Astrocyte (in vitro differentiated cells and primary cell): ENCODE results near the gene WNT7B. TPM values are rescaled to one million over a fixed set of nuclear protein-coding genes. Genes with fewer than 3 reads are reported as not detected.
A peak's percentile ranks its signal among the peaks of the same experiment; 100 is the strongest.

Experiments
- DNase-seq: peaks from one replicate; pipeline ENCODE4 v3.0.0-alpha.2; 2010; ENCODE audit warnings: low read depth
- FAIRE-seq: peaks from 2 replicates; lab custom pipeline; 2011; peaks lifted over from hg19 to GRCh38; lab: Jason Lieb, UNC
- H2AFZ ChIP-seq: 2 replicates; pipeline ENCODE4 v1.6.0; 2012; ENCODE audit warnings: low read depth, low read length, inconsistent platforms
- H3K27ac ChIP-seq: 2 replicates; pipeline ENCODE4 v1.5.1; 2011; ENCODE audit warnings: low read depth, low read length, inconsistent platforms
- H3K27me3 ChIP-seq: 2 replicates; pipeline ENCODE4 v1.6.0; 2011; ENCODE audit warnings: low read length, inconsistent platforms; ENCODE audit not compliant: insufficient read depth
- H3K36me3 ChIP-seq: 2 replicates; pipeline ENCODE4 v1.5.1; 2011; ENCODE audit warnings: low read length, inconsistent platforms; ENCODE audit not compliant: insufficient read depth
- H3K4me1 ChIP-seq: 2 replicates; pipeline ENCODE4 v1.5.1; 2011; ENCODE audit warnings: low read length, inconsistent platforms; ENCODE audit not compliant: insufficient read depth
- H3K4me2 ChIP-seq: 2 replicates; pipeline ENCODE4 v1.6.0; 2012; ENCODE audit warnings: low read length, inconsistent platforms
- H3K4me3 ChIP-seq: 2 replicates; pipeline ENCODE4 v1.5.1; 2011; ENCODE audit warnings: low read depth, mild to moderate bottlenecking, low read length, inconsistent platforms; ENCODE audit not compliant: insufficient read depth
- H3K79me2 ChIP-seq: 2 replicates; pipeline ENCODE4 v1.6.0; 2012; ENCODE audit warnings: mild to moderate bottlenecking, low read length, inconsistent platforms; ENCODE audit not compliant: insufficient read depth
- H3K9ac ChIP-seq: 2 replicates; pipeline ENCODE4 v1.6.0; 2012; ENCODE audit warnings: mild to moderate bottlenecking, low read length, inconsistent platforms
- H3K9me3 ChIP-seq: 2 replicates; pipeline ENCODE4 v1.5.1; 2012; ENCODE audit warnings: low read depth, mild to moderate bottlenecking, low read length, inconsistent platforms; ENCODE audit not compliant: insufficient read depth
- H4K20me1 ChIP-seq: 2 replicates; pipeline ENCODE4 v1.6.0; 2012; ENCODE audit warnings: low read length, inconsistent platforms; ENCODE audit not compliant: insufficient read depth
- H3K27ac Mint-ChIP-seq: one replicate; pipeline ENCODE4 v1.8.0; 2021; ENCODE audit warnings: mild to moderate bottlenecking, mixed read lengths; ENCODE audit not compliant: unreplicated experiment
- H3K27me3 Mint-ChIP-seq: one replicate; pipeline ENCODE4 v1.8.0; 2021; ENCODE audit warnings: low read depth, mixed read lengths; ENCODE audit not compliant: unreplicated experiment
- H3K36me3 Mint-ChIP-seq: one replicate; pipeline ENCODE4 v1.8.0; 2021; ENCODE audit warnings: low read depth, mixed read lengths; ENCODE audit not compliant: unreplicated experiment
- H3K4me1 Mint-ChIP-seq: one replicate; pipeline ENCODE4 v1.8.0; 2021; ENCODE audit warnings: low read depth, mixed read lengths; ENCODE audit not compliant: unreplicated experiment
- H3K4me3 Mint-ChIP-seq: one replicate; pipeline ENCODE4 v1.8.0; 2021; ENCODE audit warnings: mild to moderate bottlenecking, moderate library complexity, mixed read lengths; ENCODE audit not compliant: unreplicated experiment
- H3K9me3 Mint-ChIP-seq: one replicate; pipeline ENCODE4 v1.8.0; 2021; ENCODE audit warnings: mild to moderate bottlenecking, mixed read lengths; ENCODE audit not compliant: unreplicated experiment
- CTCF ChIP-seq: IDR thresholded peaks from 2 replicates; pipeline ENCODE4 v1.5.1; 2011; ENCODE audit warnings: low read depth, mild to moderate bottlenecking, inconsistent platforms, low read length, moderate library complexity; ENCODE audit not compliant: insufficient read depth
- EZH2 ChIP-seq: IDR thresholded peaks from 2 replicates; pipeline ENCODE4 v1.6.1; 2012; ENCODE audit warnings: mild to moderate bottlenecking, low read length, inconsistent platforms; ENCODE audit not compliant: insufficient read depth
- total RNA-seq: library from RNA; stranded (reverse); gene quantifications from 2 replicates; pipeline ENCODE4 v1.2.1, GENCODE V29; 2021

Gene WNT7B
- total RNA-seq, 1 donor from 2014 or later = 1.7 TPM

DNA sequence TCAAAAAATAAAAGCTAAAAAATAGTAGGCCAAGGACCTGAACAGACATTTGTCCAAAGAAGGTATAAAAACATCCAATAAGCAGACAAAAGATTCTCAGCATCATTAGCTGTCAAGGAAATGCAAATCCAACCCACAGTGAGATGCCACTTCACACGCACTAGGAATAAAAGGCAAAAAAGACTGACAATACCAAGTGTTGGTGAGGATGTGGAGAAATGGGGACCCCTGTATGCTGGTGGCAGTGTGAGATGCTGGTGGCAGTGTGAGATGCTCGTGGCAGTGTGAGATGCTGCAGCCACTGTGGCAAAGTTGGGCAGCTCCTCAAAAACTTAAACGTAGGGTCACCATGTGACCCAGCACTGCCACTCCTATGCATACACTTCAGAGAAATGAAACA, 38.0 kb downstream of the WNT7B start:
- TF ChIP-seq EZH2 = no peak
- no peak for TF ChIP-seq CTCF
- H2AFZ ChIP-seq = no peak overlapping the region
- H3K4me1 ChIP-seq = peaks cover 19% of the 10 kb centered on the region
- H3K27ac Mint-ChIP-seq = no peak overlapping the region
- no peak overlapping the region for H3K9ac ChIP-seq
- peaks cover 2% of the 10 kb centered on the region for H3K36me3 Mint-ChIP-seq
- H3K4me1 Mint-ChIP-seq = peaks cover 9% of the 10 kb centered on the region
- DNase-seq (no peak), FAIRE-seq (no peak)
- H3K4me3 Mint-ChIP-seq = no peak overlapping the region
- H3K79me2 ChIP-seq = peaks cover 76% of the 10 kb centered on the region
- no peaks in the 10 kb centered on the region for H3K27me3 ChIP-seq
- H3K27me3 Mint-ChIP-seq = peaks cover 36% of the 10 kb centered on the region
- H3K4me3 ChIP-seq = no peak overlapping the region
- H3K27ac ChIP-seq = no peak overlapping the region
- H3K4me2 ChIP-seq = no peak overlapping the region
- no peaks in the 10 kb centered on the region for H3K9me3 Mint-ChIP-seq
- peaks cover 2% of the 10 kb centered on the region for H3K36me3 ChIP-seq
- H4K20me1 ChIP-seq = peaks cover 73% of the 10 kb centered on the region
- no peaks in the 10 kb centered on the region for H3K9me3 ChIP-seq

GRCh38 chr22:45937960-45938359, 39.0 kb downstream of the WNT7B start:
- peaks cover 2% of the 10 kb centered on the region for H3K36me3 ChIP-seq
- Mint-ChIP-seq H3K36me3 (peaks cover 2% of the 10 kb centered on the region), H3K27ac (no peak overlapping the region), H3K9me3 (no peaks in the 10 kb centered on the region), H3K4me1 (peaks cover 9% of the 10 kb centered on the region), H3K27me3 (peaks cover 37% of the 10 kb centered on the region), H3K4me3 (no peak overlapping the region)
- no peaks in the 10 kb centered on the region for H3K9me3 ChIP-seq
- H4K20me1 ChIP-seq = peaks cover 75% of the 10 kb centered on the region
- H2AFZ ChIP-seq = no peak overlapping the region
- peaks cover 28% of the 10 kb centered on the region for H3K4me1 ChIP-seq
- no peak overlapping the region for H3K27ac ChIP-seq
- no peak overlapping the region for H3K4me2 ChIP-seq
- H3K79me2 ChIP-seq = peaks cover 78% of the 10 kb centered on the region
- no peak for FAIRE-seq
- DNase-seq = no peak
- no peaks in the 10 kb centered on the region for H3K27me3 ChIP-seq
- no peak overlapping the region for H3K9ac ChIP-seq
- TF ChIP-seq EZH2 (no peak), CTCF (no peak)
- H3K4me3 ChIP-seq = no peak overlapping the region

DNA sequence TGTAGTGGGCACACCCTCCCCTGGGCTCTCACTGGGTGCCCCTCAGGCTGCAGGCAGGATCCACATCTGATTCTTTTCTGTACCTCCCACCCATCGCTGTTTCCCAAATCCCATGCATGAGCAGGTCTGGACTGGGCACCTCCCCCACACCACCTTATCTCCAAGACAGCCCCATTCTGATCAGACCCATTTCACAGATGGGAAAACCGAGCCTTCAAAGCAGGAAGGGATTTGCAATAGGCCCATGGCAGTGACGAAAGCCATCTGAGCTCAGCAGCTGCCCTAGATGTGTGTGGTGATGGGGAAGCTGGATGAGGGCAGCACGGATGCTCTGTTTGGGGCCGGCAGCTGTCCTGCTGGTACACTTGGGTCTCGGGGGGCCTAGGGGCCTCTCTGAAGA, 41.4 kb downstream of the WNT7B start:
- Histone ChIP-seq H3K9me3 (no peaks in the 10 kb centered on the region), H3K36me3 (peaks cover 2% of the 10 kb centered on the region), H3K27ac (peak overlapping the region; percentile 86), H4K20me1 (peaks cover 68% of the 10 kb centered on the region), H2AFZ (no peak overlapping the region), H3K4me3 (no peak overlapping the region), H3K4me1 (peaks cover 43% of the 10 kb centered on the region), H3K4me2 (peak overlapping the region; percentile 85), H3K9ac (peak overlapping the region; percentile 75), H3K27me3 (no peaks in the 10 kb centered on the region), H3K79me2 (peaks cover 82% of the 10 kb centered on the region)
- Mint-ChIP-seq H3K4me1 (peaks cover 14% of the 10 kb centered on the region), H3K9me3 (no peaks in the 10 kb centered on the region), H3K27ac (no peak overlapping the region), H3K4me3 (no peak overlapping the region), H3K27me3 (peaks cover 33% of the 10 kb centered on the region), H3K36me3 (no peaks in the 10 kb centered on the region)
- no peak for DNase-seq
- no peak for TF ChIP-seq CTCF
- no peak for TF ChIP-seq EZH2
- no peak for FAIRE-seq
